Activated CD8-positive, alpha-beta memory T cell treated with anti-CD3 and anti-CD28 coated beads, Interleukin-2, amount 50 U/mL, for 24 hours (primary cell): Measurements from ENCODE around the gene NOX5.
"Not testable (repeated sequence)": the region's sequence is repeated elsewhere in the genome, so short reads cannot be mapped to it uniquely, and the experiment has no call there.

ENCODE experiments used
- DNase-seq: peaks from one replicate; pipeline ENCODE4 v3.0.0-alpha.2; 2020; ENCODE audit errors: extremely low read depth

Gene NOX5, protein sequence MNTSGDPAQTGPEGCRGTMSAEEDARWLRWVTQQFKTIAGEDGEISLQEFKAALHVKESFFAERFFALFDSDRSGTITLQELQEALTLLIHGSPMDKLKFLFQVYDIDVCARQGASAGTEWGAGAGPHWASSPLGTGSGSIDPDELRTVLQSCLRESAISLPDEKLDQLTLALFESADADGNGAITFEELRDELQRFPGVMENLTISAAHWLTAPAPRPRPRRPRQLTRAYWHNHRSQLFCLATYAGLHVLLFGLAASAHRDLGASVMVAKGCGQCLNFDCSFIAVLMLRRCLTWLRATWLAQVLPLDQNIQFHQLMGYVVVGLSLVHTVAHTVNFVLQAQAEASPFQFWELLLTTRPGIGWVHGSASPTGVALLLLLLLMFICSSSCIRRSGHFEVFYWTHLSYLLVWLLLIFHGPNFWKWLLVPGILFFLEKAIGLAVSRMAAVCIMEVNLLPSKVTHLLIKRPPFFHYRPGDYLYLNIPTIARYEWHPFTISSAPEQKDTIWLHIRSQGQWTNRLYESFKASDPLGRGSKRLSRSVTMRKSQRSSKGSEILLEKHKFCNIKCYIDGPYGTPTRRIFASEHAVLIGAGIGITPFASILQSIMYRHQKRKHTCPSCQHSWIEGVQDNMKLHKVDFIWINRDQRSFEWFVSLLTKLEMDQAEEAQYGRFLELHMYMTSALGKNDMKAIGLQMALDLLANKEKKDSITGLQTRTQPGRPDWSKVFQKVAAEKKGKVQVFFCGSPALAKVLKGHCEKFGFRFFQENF

DNA sequence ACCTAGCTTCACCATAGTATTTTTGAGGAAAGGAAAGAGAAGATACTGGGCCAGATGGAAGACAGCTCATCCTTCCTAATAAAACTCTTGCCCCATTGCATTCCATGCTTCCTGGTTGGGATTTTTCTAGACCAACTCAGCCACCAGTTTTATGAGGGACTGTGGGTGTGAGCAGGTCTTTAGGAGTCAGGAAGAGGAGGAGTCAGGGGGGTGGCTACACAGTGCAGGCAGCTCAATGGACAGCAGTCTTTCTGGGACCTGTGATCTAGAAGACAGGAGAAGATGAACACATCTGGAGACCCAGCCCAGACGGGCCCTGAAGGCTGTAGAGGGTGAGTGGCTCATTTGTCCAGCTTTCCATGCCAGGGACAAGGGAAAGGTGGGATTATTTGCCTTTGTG is at the start of gene NOX5:
Gene NOX5, plus strand, starts transcription at position 242 of the 400 bp plus-strand sequence. Its CDS starts 41 bp downstream, at position 283.
- DNase-seq: no peak

DNA sequence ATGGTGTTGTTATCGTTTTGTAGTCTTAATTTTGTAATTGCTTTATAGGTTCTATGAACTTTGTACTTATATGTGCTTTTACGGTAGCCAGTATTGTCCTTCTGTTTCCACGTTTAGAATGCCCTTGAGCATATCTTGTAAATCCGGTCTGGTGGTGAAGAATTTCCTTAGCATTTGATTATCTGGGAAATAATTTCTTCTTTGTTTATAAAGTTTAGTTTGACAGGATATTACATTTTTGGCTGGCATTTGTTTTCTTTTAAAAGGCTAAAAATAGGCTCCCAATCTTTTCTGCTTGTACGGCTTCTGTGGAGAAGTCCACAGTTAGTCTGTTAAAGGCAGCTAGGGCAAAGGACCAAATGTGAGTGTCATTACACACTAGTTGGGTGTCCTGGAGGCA is 47.5 kb upstream of the NOX5 start:
- no peak for DNase-seq

DNA sequence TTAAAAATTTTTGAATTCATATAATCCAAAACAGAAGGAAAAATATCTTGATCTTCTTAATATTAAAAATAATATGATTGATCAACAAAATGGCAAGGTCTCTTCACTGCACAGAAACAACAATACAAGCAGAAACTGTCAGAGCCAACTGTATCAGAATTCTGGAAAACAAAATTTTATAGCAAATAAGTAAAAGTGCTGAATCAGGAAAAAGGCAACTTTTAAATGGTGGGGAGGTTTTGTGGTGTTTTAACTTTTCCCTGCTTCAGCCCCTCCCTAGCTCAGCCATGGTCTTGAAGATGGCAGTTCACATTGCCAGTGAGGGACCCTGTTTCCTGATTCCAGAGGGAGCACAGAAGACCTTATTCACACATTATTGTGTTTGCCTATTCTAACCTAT is 46.5 kb upstream of the NOX5 start:
- no peak for DNase-seq

DNA sequence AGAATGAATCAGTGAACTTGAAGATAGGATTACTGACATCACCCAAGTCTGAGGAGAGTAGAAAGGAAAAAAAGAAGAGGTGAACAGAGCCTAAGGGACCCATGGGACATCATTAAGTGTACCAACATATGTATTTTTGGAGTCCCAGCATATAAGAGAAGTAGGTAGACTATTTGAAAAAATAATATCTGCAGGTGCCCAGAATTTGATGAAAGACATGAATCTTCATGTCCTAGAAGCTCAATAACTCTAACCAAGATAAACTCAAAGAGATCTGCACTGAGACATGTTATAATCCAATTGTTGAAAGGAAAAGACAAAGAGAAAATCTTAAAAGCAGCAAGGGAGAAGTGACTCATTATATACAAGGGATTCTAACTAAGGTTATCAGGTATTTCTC is 45.2 kb upstream of the NOX5 start:
- no peak for DNase-seq

DNA sequence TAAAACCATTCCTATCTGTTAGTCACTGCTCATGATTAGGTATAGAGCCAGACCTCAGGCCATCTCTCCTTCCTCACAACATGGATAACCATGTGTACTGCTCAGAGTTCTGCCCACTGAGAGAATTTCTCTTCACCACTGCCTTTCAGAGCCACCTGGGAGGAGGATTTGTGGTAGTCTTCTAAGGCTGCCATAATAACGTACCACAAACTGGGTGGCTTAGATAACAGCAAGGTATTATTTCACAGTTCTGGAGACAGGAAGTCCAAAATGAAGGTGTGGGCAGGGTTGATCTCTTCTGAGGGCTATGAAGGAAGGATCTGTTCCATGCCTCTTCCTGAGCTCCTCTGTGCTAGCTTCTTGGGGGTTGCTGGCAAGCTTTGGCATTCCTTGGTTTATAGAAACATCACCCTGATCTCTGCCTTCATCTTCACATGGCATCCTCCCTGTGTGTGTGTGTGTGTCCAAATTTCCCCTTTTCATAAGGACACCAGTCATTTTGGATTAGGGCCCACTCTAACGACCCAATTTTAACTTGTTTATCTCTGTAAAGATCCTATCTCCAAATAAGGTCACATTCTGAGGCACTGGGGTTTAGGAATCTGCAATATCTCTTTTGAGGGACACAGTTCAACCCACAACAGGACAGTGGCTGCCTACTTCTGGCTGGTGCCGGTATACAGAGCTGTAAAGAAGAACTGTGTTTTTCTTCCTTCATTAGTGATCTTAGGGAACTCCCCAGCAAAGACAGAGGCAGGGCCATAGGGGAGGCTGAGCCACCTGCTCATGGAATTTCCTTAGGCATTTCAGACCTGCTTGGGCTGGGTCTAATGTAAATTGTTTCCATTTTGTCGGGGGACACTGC is 42.1 kb upstream of the NOX5 start:
- DNase-seq: no peak

DNA sequence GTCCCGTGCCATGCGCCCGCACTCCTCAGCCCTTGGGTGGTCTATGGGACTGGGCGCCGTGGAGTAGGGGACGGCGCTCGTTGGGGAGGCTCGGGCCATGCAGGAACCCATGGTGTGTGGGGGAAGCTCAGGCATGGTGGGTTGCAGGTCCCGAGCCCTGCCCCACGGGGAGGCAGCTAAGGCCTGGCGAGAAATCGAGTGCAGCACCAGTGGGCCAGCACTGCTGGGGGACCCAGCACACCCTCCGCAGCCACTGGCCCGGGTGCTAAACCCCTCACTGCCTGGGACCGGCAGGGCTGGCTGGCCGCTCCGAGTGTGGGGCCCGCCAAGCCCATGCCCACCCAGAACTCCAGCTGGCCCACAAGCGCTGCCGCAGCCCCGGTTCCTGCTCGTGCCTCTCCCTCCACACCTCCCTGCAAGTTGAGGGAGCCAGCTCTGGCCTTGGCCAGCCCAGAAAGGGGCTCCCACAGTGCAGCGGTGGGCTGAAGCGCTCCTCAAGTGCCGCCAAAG is 38.8 kb upstream of the NOX5 start:
- DNase-seq: not testable (repeated sequence)

DNA sequence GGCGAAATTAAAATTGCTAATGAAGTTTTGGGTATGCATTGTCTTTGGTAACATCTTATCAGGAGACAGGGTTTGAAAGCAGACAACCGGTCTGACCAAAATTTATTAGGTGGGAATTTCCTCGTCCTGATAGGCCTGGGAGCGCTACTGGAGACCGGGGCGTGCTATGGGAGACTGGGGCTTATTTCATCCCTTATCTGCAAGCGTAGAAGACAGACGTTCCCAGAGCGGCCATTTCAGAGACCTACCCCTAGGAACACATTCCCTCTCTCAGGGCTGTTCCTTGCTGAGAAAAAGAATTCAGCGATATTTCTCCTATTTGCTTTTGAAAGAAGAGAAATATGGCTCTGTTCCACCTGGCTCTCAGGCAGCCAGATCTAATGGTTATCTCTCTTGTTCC is 37.1 kb upstream of the NOX5 start:
- not testable (repeated sequence) for DNase-seq

DNA sequence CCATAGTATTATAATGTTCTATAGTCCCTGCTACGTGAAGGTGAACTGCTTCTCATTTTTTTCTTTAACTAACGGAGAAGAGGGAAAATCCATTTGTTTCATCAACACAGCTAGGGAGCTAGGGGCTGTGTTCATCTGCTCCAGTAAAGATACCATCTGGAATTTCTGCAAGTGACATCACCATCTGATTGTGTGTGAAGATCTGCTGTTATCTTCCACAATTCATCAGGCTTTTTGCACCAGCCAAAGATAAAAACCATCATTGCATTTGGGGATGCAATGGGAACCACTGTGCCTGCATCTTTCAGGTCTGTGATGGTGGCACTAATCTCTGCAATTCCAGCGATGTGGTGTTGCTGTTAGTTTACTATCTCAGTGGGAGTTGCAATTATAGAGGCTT is 35.5 kb upstream of the NOX5 start:
- no peak for DNase-seq

DNA sequence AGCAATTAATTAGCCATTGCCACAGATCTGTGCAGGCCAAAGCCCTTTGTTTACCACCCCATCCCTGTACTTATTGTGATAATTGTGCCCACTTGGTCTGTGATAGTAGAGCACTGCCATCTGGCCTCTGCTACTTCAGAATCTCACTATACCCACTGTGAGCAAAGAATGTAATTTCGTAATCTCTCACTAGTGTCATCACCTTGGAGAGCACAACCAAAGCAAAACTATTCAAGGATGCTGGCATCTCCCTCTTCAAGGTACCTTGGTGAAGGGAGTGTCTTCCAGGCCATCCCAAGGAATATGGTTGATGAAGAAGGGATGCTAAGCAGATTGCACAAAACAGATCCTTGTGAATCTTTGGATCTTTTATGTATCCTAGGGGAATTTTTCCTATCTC is 34.7 kb upstream of the NOX5 start:
- no peak for DNase-seq

DNA sequence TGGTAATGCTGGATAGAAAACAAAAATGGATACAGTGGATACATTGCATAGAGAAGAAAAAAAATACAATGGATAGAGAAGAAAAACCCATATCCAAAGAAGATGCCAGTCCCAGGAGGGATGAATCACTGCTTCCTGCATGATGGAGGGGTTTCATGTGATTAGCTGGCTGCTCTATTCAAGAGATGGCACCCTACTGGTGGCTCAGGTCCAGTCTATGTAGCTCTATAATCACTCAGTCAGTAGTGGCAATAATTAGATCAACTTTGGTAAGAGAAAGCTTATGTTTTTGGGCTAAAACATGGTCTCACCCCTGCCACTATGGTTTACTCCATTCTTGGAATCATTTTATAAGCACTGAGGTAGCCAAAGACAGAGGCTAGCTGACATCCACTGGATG is 33.7 kb upstream of the NOX5 start:
- no peak for DNase-seq

DNA sequence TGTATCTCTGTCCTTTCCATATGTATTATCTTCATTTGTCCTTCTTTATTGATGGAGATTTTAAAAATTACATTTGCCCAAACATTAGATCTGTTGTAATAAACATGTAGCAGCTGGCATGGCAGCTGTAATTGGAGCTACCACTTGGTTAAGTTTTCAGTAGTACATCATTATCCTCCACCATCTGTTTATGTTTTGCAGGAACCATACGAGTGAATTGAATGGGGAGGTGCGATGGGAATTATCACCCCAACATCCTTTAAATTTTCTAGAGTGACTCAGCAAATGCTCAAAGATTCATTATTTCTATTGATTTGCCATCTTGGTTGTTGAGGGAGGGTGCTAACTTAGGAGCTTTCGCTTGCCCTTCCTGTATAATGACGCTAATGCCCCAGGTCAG is 32.6 kb upstream of the NOX5 start:
- DNase-seq: no peak

DNA sequence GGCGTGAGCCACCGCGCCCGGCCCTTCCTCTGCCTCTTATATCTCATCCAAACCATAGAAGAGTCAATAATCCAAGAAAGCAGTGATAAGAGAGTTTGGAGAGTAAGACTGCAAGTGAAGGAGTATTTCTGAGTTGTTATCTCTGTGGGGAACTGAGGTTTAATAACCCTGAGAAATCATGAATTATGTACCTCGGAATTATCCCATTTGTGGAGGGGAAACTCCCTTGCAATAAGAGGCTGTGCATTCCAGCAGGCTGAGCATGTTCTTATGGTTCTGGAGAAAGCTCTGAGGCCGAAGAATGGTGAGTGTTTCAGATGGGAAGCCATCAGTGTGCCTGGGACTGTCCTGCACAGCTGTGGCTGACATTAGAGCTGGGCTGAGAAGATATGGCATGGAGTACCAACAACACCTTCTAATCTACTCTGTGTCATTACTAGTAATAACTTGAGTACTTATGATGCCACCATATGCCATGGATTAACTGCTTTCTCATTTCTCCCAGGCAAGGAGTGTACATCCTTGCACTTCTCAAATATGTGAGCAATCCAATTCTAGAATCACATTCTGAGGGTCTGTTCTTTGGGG is 31.4 kb upstream of the NOX5 start:
- no peak for DNase-seq

DNA sequence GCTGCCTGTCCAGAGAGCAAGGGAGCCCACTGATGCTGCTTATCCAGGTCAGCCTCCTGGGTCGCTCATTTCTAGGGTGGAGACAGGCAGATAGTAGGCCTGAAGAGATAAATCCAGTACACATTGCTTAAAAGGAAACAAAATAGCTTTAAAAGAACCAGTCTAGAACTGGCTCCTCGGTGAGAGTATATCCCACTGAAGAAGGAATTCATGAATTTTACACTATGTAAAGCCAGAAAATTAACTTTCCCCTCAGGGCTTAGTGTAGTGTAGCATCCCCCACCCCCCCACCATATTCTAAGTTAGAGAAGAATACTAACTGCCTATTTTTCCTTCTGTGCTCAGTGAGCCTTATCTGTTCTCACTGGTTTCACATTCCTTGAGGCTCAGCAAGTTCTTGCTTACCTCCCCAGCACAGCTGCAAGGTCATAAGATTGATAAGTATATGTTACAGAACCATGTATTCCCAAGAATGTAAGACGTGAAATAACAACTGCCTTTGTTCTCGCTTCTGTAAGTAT is 30.5 kb upstream of the NOX5 start:
- DNase-seq: no peak

DNA sequence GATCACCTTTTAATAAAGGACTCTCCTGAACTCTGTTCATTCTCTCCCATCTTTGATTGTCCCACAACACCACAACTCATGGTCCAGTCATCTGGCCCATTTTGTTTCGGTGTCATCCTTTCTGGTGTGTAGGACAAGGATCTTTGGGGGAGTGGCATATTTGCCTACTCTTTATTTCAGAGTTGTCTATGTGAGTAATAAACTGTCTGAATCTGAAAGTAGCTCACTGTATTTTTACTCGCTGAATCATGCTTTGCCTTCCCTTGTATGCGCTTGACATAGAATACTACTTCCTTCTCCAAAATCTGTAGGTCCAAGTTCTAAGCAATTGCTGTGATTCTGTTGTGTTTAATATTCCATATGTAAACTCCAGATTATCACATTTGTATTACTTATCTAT is 29.9 kb upstream of the NOX5 start:
- no peak for DNase-seq

DNA sequence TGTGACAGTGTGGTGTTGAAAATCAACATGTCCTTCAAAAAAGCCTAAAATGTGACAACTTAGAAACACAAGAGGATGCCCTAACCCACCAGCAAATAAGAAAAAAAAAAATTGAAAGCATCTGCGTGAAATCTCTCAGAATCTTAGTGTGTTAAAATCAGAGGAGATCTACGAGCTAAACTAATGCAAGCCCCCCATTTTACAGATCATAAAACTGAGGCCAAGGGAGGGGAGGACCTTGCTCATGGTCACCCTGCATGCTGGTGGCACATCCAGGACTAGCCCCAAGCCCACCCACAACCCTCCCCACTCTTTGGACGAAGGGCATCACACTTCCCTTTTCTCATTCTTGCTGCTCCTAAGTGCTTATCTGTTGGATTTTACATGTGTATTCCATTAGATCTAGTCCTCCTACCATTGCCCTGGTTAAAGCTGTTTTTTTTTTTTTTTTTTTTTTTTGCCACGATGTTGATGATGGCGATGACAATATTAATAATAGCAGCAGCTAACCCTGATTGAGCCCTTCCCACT is 29.1 kb upstream of the NOX5 start:
- no peak for DNase-seq

DNA sequence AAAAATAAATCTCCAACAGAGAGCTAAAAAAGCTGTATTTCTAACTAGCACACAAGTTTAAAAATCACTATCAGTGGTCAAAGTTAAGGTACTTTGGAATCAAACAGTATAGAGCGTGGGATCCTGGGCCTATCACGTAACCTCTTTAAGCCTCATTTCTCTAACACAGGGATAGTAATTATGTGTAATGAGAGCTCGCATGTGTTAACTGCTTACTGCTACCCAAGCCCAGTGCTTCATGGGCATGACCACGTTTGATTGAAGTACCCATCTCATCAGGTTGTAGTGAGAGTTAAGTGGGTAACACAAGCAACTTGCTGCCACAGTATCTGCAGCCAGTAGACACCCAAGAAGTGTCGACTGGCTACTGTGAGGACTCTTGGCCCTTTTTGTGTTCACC is 28.2 kb upstream of the NOX5 start:
- no peak for DNase-seq

DNA sequence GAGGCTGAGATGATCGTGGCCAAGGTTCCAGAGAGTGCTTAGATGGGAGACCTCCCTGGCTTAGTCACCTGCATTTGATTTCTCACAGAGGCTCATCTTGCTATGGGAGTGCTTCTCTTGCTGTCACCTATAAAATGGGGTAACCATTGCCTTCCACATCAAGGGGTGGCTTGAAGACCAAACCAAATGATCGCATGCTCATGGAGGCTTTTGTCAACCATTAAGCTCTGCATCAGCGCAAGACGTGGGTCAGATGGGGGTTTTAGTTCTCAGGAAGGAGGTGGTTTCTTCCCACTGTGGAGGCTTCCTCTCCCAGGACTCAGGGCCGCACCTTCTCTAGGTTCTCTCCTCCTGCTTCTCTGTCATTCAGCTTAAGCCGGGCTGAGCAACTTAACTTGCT is 27.4 kb upstream of the NOX5 start:
- no peak for DNase-seq

DNA sequence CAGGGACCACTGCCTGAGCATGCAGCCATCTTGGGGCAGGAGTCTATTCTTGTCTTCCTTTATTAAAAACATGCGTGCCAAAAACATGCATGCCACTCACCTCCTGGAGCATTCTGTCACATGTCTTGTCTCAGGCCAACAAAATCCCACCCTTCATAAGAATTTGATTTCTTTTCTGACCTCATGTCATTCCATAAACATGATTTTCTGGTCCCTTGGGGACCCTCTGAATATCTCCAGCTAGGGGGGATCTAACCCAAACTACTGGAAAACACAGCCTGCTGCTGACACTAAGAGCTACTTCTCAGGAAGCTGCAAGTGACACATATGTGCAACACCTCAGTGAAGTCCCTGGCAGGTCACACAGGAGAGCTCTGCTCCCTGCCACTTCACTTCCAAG is 26.8 kb upstream of the NOX5 start:
- DNase-seq: no peak

DNA sequence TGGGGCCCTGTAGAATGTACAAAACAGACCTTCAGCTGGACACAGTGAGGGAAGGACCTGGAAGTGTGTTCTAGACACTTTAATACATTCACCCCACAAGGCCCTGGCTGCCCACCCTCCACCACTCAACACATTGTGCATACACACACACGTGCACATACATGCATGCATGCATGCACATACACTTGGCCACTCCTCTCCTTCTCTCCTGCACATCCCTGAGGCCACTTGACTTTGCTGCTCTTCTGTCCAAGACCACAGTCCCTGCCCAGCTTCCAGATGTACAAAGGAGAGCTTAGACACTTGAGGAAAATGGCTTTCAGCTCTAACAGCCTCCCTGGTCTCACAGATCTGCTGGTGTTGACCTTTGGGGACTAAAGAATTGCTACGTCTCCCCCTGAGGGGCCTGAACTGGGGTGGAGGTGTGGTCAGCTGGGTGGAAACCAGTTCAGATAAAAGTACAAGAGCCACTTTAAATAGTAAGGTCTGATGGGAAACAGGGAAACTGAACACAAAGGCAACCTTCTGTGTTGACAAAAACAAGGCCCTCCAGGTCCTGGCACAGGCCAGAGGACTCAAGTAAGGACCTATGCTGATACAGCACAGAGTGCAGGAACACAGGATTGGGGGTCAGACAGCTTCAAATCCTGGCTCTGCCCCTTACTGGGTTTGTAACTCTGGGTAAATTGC is 24.8 kb upstream of the NOX5 start:
- DNase-seq: no peak

DNA sequence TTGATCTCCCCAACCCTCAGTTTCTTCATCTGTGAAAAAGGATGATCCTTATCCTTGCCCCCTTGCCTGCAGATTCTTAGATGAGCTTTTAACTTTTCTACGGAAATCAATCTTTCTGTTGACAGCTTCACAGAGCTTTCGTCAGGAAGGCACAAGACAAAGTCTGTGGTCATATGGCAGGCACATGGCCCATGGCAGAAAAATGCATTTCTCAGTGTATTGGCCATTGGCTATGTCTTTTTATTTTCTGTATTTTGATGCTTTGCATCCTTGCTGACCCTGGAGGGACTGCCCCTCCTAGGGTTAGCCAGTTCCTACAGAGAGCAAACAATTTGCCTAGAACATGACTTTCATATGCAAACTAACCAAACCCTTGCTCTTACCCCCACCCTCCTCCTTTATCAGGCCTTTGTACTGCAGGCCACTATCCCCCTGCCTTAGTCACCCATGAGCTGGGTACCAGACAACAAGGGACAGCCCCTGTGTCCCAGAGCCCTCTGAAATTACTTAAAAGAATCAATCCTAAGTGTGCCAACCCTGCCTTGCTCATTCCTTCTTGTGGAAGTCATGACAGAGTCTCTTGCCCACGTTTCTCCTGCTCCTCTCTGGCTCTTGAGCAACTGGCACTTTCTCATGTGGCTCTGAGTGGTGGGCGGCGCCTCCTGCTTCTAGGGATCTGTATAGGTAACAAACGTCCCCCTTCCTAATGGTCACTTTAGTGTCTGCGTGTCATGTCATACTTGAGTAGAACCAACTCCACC is 24.1 kb upstream of the NOX5 start:
- no peak for DNase-seq
